ENCODE data around the gene DHRS11. TPM values are rescaled to one million over a fixed set of nuclear protein-coding genes. Genes with fewer than 3 reads are reported as not detected.

Gene DHRS11, protein sequence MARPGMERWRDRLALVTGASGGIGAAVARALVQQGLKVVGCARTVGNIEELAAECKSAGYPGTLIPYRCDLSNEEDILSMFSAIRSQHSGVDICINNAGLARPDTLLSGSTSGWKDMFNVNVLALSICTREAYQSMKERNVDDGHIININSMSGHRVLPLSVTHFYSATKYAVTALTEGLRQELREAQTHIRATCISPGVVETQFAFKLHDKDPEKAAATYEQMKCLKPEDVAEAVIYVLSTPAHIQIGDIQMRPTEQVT
- 13.5 TPM for total RNA-seq
- long read RNA-seq, full-length matches to known transcripts = 25 of 33 reads
- long read RNA-seq, partial matches to known transcripts = 1 of 33 reads
- long read RNA-seq, other reads (novel, unspliced or antisense) = 7 of 33 reads

- intact Hi-C loops (cut with micrococcal nuclease) = no loop called here
- peak; percentile 94 for DNase-seq
Observed at GRCh38 chr17:36591434-36592315, at the start of gene DHRS11. TSS of gene DHRS11 (plus strand) at chr17:36591879. CDS start at chr17:36592010, 131 bp downstream.

GRCh38 chr17:36542755-36543154 lies 48.9 kb upstream of the DHRS11 start:
- no peak for ATAC-seq
- intact Hi-C loops (cut with micrococcal nuclease) = no loop called here

More at GRCh38 chr17:36591434-36592315, at the start of gene DHRS11:
- ATAC-seq = peak; percentile 98

GRCh38 chr17:36544044-36544306 lies 47.7 kb upstream of the DHRS11 start:
- peak; percentile 1 for ATAC-seq
- intact Hi-C loops (cut with micrococcal nuclease) = no loop called here
- no peak for DNase-seq

More at GRCh38 chr17:36542755-36543154, 48.9 kb upstream of the DHRS11 start:
- DNase-seq = no peak

DNA sequence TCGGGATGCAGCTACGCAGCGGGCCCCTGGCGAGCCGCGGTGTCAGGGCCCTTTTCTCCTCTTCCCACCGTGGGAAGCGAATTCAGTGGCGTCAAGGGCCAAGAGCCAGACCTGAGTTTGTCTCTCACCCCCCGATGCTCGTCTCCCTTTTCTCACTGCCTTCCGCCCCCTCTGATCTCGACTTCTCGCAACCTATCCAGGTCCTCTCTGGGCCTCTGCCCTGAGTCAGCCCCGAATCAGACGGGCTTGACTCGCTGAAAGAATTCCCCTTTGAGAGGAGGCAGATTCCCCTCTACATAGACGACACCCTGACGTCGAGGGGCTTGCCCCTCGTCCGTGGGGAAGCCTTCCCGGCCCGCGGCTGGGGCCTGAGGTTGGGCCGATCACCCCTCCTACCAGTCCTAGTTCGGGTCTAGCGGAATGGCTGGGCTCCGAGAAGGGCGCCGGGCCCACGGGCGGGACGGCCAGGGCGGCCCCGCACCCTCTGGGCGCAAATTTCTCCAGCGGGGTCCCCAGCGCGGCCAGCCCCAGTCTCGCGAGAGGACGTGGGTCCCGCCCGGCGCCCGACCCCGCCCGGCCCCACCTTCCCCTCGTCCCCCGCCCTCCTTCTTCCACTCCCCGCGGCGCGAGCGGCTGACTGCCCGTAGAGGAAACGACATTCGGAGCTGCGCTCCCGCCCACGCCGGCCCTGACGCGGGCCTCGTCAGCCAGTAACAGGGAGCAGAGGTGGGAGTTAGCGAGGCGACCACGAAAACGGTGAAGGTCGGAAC lies 47.2 kb upstream of the DHRS11 start, which contains the start of gene GGNBP2:
Gene GGNBP2, plus strand, starts transcription at position 613 of the 770 bp plus-strand sequence. CDS start 806 bp downstream, outside the sequence.
- DNase-seq (peak; percentile 96), ATAC-seq (peak; percentile 92)
- intact Hi-C loops (cut with micrococcal nuclease) = no loop called here

DNA sequence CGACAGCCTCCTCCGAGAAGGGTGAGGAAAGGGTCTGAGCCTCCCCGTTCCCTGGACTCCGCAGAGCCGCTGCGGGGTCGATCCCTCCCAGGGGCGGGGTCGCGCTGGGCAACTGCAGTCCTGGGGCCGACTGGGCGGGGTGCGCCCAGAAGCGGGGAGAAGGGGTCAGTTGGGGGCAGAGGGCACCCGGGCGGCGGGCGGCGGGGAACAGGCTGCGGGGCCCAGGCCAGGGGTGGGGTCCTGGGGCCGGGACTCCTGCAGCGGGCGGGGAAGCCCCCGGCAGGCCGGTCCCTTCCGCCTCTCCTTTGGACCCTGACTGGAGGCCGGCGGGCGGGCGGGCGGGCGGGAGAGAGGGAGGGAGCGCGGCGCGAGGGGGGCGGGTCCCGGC lies 46.6 kb upstream of the DHRS11 start:
- intact Hi-C loops (cut with micrococcal nuclease) = no loop called here
- no peak for DNase-seq
- ATAC-seq = peak; percentile 69

DNA sequence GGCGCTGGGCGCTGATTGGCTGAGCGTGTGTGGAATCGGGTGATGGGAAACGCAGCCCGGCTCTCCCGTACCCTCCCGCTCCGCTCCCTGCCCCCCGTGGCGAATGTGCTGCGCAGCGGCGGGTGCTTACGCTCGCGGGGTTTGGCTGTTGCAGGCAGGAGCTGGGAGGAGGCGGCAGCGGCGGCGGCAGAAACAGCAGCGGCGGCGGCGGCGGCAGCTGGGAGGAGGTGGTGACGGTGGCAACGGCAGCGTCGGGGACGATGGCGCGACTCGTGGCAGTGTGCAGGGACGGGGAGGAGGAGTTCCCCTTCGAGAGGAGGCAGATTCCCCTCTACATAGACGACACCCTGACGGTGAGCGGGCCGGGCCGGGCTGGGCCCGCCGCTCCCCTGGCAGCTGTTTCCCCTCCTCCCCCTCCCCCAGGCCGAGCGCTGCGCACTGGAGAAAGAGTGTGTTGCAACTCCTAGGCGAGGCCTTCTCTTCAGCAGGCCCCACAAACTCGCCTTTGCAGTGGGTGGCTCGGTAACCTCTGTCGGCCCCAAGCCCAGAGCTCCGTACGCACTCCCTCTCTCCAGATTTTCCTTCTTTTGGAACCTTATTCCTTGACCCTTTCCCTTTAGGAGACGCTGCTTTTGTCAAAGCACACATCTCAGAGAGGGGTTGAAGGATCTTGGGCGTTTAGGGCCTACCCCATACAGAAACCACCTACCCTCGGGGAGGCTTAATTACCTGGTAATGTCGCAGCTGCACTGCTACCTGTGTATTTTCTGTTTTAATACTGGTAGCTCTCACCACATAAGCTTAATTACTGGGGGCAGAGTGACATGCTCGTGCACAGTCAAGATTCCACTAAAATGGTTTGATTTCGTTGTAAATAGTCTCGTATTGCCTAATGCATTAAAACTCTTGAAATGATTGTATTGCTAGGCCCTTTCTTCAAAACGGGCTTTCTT lies 45.9 kb upstream of the DHRS11 start:
- intact Hi-C loops (cut with micrococcal nuclease) = no loop called here
- ATAC-seq (peak; percentile 92), DNase-seq (peak; percentile 97)

GRCh38 chr17:36546418-36547093 lies 45.1 kb upstream of the DHRS11 start:
- ATAC-seq (no peak), DNase-seq (no peak)
- intact Hi-C loops (cut with micrococcal nuclease) = no loop called here

GRCh38 chr17:36547776-36548175 lies 43.9 kb upstream of the DHRS11 start:
- intact Hi-C loops (cut with micrococcal nuclease) = no loop called here
- ATAC-seq = no peak
- DNase-seq = no peak

GRCh38 chr17:36550491-36551417 lies 40.9 kb upstream of the DHRS11 start:
- ATAC-seq (no peak), DNase-seq (no peak)
- intact Hi-C loops (cut with micrococcal nuclease) = no loop called here

GRCh38 chr17:36553459-36553858 lies 38.2 kb upstream of the DHRS11 start:
- ATAC-seq = no peak

GRCh38 chr17:36566081-36566480 lies 25.6 kb upstream of the DHRS11 start:
- ATAC-seq = no peak
- intact Hi-C loops (cut with micrococcal nuclease) = no loop called here

More at GRCh38 chr17:36553459-36553858, 38.2 kb upstream of the DHRS11 start:
- DNase-seq = no peak
- intact Hi-C loops (cut with micrococcal nuclease) = no loop called here

GRCh38 chr17:36575028-36575427 lies 16.7 kb upstream of the DHRS11 start:
- intact Hi-C loops (cut with micrococcal nuclease) = no loop called here
- no peak for ATAC-seq
- no peak for DNase-seq

More at GRCh38 chr17:36566081-36566480, 25.6 kb upstream of the DHRS11 start:
- no peak for DNase-seq

DNA sequence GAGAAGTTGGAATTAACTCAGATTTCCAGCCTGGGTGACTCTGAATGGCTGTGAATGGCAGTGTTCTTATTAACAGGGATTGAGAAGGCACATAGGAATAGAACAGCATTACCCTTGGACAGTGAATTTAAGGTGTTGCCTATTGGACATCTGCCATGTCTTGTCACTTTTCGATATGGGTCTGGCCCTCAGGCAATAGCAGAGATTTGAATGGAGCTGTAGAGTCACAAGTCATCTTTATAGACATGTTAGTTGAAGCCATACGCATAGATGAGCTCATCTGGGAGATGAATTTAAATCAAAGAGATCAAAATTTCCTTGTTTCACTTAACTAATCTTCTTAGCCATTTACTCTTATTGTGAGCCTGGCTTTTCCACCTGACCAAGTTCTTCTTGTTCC lies 14.9 kb upstream of the DHRS11 start:
- no peak for DNase-seq
- intact Hi-C loops (cut with micrococcal nuclease) = no loop called here
- no peak for ATAC-seq

- intact Hi-C loops (cut with micrococcal nuclease) = no loop called here
- DNase-seq (no peak), ATAC-seq (no peak)
Observed at GRCh38 chr17:36578671-36579070, 13.0 kb upstream of the DHRS11 start.

DNA sequence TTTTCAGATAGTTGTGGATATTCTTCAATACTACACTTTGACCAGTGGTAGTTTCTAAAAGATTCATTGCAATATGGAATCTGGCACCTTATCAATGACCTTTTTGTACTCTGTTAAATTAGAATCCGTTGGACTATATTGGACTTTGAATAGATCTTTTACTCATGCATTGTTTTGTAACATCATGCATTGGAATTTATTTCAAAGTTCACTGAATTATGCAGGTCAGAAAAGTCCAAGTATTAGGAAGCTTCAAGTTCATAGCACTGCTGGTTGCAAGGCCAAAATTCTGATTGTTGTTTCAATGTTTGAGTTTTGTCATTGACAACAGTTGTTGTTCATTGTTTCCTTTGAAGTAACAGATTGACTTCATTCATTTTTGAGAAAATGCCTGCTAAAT lies 7.9 kb upstream of the DHRS11 start:
- no peak for ATAC-seq
- DNase-seq = no peak
- intact Hi-C loops (cut with micrococcal nuclease) = no loop called here

- DNase-seq (no peak), ATAC-seq (no peak)
- intact Hi-C loops (cut with micrococcal nuclease) = no loop called here
Observed at GRCh38 chr17:36586138-36586537, 5.5 kb upstream of the DHRS11 start.

- ATAC-seq = no peak
- intact Hi-C loops (cut with micrococcal nuclease) = no loop called here
- DNase-seq = no peak
Observed at GRCh38 chr17:36590082-36590481, 1.6 kb upstream of the DHRS11 start.
